Suprapubic skin (tissue), 4 donors: ENCODE data around the gene STK38L.

Experiments used
- CTCF ChIP-seq, 2 donors: fragments of 200-600 bp in 1 of 2; fragments of 450-650 bp in 1 of 2; sonication (generic) in 1 of 2; IDR thresholded peaks; one replicate each; pipeline ENCODE4 v1.5.1; 2016 to 2019; ENCODE audit warnings: antibody characterized with exemption in 2 of 2, mild to moderate bottlenecking in 1 of 2, moderate library complexity in 1 of 2
- EP300 ChIP-seq: sonication (generic); formaldehyde crosslinking; IDR thresholded peaks from one replicate; pipeline ENCODE4 v1.6.1; 2017; ENCODE audit warnings: antibody characterized with exemption
- POLR2A ChIP-seq, 2 donors: fragments of 450-650 bp; IDR thresholded peaks; one replicate each; pipeline ENCODE4 v1.6.1; 2017; ENCODE audit warnings: antibody characterized with exemption in 2 of 2, mild to moderate bottlenecking in 2 of 2, moderate library complexity in 2 of 2
- POLR2AphosphoS5 ChIP-seq, 3 donors: sonication (generic); formaldehyde crosslinking; IDR thresholded peaks; one replicate each; pipeline ENCODE4 v1.6.1; 2017; ENCODE audit warnings: antibody characterized with exemption in 3 of 3

GRCh38 chr12:27244689-27245488, 803 bp downstream of the STK38L start:
- TF ChIP-seq CTCF (IDR thresholded peaks at IDR 0.05): no peak
- TF ChIP-seq EP300: no peak
- no peak for TF ChIP-seq POLR2A (IDR thresholded peaks at IDR 0.05)
- no peak for TF ChIP-seq POLR2AphosphoS5 (IDR thresholded peaks at IDR 0.05)
